OCI-LY1 (cell line): ENCODE data around the gene PLIN5.

Experiments
- EZH2 ChIP-seq: fragments of 200-600 bp; sonication (generic), shearing (Covaris generic); IDR thresholded peaks from 2 replicates; pipeline ENCODE4 v1.8.0; 2017; ENCODE audit warnings: borderline replicate concordance, mixed run types, mild to moderate bottlenecking, antibody characterized with exemption, low read length, moderate library complexity, mixed read lengths
- TF ChIP-seq, protein P1 (sequence below): fragments of 200-600 bp; sonication (generic), shearing (Covaris generic); IDR thresholded peaks from 2 replicates; pipeline ENCODE4 v1.5.1; 2017; ENCODE audit warnings: mild to moderate bottlenecking, antibody characterized with exemption, low read length, moderate library complexity, mixed read lengths

DNA sequence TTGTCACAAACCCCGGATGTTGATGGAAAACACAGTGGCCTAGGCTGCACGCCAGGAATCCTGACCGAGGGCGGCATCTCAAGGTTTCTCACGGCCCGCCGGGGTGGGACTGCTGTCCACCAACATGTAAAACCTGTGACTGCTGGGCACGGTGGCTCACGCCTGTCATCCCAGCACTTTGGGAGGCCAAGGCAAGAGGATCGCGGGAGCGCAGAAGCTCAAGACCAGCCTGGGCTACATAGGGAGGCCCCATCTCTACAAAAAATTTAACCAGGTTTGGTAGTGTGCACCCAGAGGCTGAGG lies 27.9 kb downstream of the PLIN5 start:
- TF ChIP-seq, protein P1, sequence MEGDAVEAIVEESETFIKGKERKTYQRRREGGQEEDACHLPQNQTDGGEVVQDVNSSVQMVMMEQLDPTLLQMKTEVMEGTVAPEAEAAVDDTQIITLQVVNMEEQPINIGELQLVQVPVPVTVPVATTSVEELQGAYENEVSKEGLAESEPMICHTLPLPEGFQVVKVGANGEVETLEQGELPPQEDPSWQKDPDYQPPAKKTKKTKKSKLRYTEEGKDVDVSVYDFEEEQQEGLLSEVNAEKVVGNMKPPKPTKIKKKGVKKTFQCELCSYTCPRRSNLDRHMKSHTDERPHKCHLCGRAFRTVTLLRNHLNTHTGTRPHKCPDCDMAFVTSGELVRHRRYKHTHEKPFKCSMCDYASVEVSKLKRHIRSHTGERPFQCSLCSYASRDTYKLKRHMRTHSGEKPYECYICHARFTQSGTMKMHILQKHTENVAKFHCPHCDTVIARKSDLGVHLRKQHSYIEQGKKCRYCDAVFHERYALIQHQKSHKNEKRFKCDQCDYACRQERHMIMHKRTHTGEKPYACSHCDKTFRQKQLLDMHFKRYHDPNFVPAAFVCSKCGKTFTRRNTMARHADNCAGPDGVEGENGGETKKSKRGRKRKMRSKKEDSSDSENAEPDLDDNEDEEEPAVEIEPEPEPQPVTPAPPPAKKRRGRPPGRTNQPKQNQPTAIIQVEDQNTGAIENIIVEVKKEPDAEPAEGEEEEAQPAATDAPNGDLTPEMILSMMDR: no peak
- TF ChIP-seq EZH2: no peak
